HG02870 (cell line): ENCODE measurements around the gene MRPL22.
"Not testable (repeated sequence)": the region's sequence is repeated elsewhere in the genome, so short reads cannot be mapped to it uniquely, and the experiment has no call there.

Source experiments
- ATAC-seq: cut with Tn5 transposase; IDR thresholded peaks from one replicate; pipeline ENCODE4 v1.9.1; 2021; ENCODE audit warnings: mild to moderate bottlenecking, moderate library complexity; ENCODE audit not compliant: unreplicated experiment

Gene MRPL22

GRCh38 chr5:154989626-154990025 lies 48.8 kb downstream of the MRPL22 start:
- ATAC-seq: no peak

- ATAC-seq: no peak
Measured at GRCh38 chr5:154993461-154993860, 52.6 kb downstream of the MRPL22 start.

- no peak for ATAC-seq
Measured at GRCh38 chr5:154995679-154996078, 54.8 kb downstream of the MRPL22 start.

- no peak for ATAC-seq
Measured at GRCh38 chr5:154997746-154998145, 56.9 kb downstream of the MRPL22 start.

- ATAC-seq: peak; percentile 85
Measured at GRCh38 chr5:154999865-155000264, 59.0 kb downstream of the MRPL22 start.

- ATAC-seq: no peak
Measured at GRCh38 chr5:155001523-155001922, 60.6 kb downstream of the MRPL22 start.

GRCh38 chr5:155002722-155003121 lies 61.8 kb downstream of the MRPL22 start:
- ATAC-seq: not testable (repeated sequence)

GRCh38 chr5:155004138-155004744 lies 63.4 kb downstream of the MRPL22 start:
- no peak for ATAC-seq

- ATAC-seq: not testable (repeated sequence)
Measured at GRCh38 chr5:155006265-155006664, 65.4 kb downstream of the MRPL22 start.

GRCh38 chr5:155008669-155009068 lies 67.8 kb downstream of the MRPL22 start:
- ATAC-seq: no peak

GRCh38 chr5:155010881-155011280 lies 70.0 kb downstream of the MRPL22 start:
- no peak for ATAC-seq

GRCh38 chr5:155013526-155013925 lies 72.7 kb downstream of the MRPL22 start, which contains the start of gene KIF4B:
KIF4B (plus strand) TSS chr5:155013755; CDS start chr5:155013860, 105 bp downstream.
- ATAC-seq: no peak

- peak; percentile 26 for ATAC-seq
Measured at GRCh38 chr5:155015239-155015638, 74.4 kb downstream of the MRPL22 start.

- ATAC-seq: peak; percentile 99
Measured at GRCh38 chr5:155017610-155018009, 76.7 kb downstream of the MRPL22 start.
